ENCODE measurements around the gene GRIP2.

The GRIP2 gene

GRCh38 chr3:14537590-14538450 is 2.3 kb downstream of the GRIP2 start:
- Histone ChIP-seq H3K27ac (ENCODE audit: low read depth, low read length, poor library complexity, severe bottlenecking) (no peak overlapping the region), H3K4me1 (ENCODE audit: insufficient read depth, low read length, severe bottlenecking) (no peaks in the 10 kb centered on the region), H2AFZ (ENCODE audit: low read length) (no peak overlapping the region), H3K36me3 (ENCODE audit: insufficient read depth, low read length) (no peaks in the 10 kb centered on the region), H3K9me2 (ENCODE audit: low read depth, low read length) (no peaks in the 10 kb centered on the region), H3K79me2 (ENCODE audit: insufficient read depth, low read length) (no peaks in the 10 kb centered on the region), H3K4me3 (ENCODE audit: low read depth, low read length, poor library complexity, severe bottlenecking) (no peak overlapping the region), H3K9ac (ENCODE audit: low read length) (no peak overlapping the region), H3K27me3 (ENCODE audit: insufficient read depth, low read length) (0 out of 2 replicates have a peak, but pooled peaks cover 3% of the 10 kb centered on the region), H3K4me2 (ENCODE audit: low read length) (no peak overlapping the region), H4K20me1 (ENCODE audit: insufficient read depth, low read length) (no peaks in the 10 kb centered on the region), H3K9me3 (ENCODE audit: low read length) (no peaks in the 10 kb centered on the region), H3F3A (ENCODE audit: insufficient read depth, low read length) (no peaks in the 10 kb centered on the region)
- TF ChIP-seq CTCF (IDR thresholded peaks at IDR 0.05; ENCODE audit: low read length) (no peak), EZH2 (IDR thresholded peaks at IDR 0.05; ENCODE audit: borderline replicate concordance, low read length) (no peak)

- no peak overlapping the region for H3K4me2 ChIP-seq (ENCODE audit: low read length)
- H3K36me3 ChIP-seq (ENCODE audit: insufficient read depth, low read length) = no peaks in the 10 kb centered on the region
- H3F3A ChIP-seq (ENCODE audit: insufficient read depth, low read length) = no peaks in the 10 kb centered on the region
- no peak overlapping the region for H3K27ac ChIP-seq (ENCODE audit: low read depth, low read length, poor library complexity, severe bottlenecking)
- no peak overlapping the region for H3K4me3 ChIP-seq (ENCODE audit: low read depth, low read length, poor library complexity, severe bottlenecking)
- H4K20me1 ChIP-seq (ENCODE audit: insufficient read depth, low read length) = no peaks in the 10 kb centered on the region
- no peaks in the 10 kb centered on the region for H3K9me2 ChIP-seq (ENCODE audit: low read depth, low read length)
- H3K79me2 ChIP-seq (ENCODE audit: insufficient read depth, low read length) = no peaks in the 10 kb centered on the region
- no peak overlapping the region for H3K9ac ChIP-seq (ENCODE audit: low read length)
- H3K27me3 ChIP-seq (ENCODE audit: insufficient read depth, low read length) = 0 out of 2 replicates have a peak, but pooled peaks cover 3% of the 10 kb centered on the region
- no peaks in the 10 kb centered on the region for H3K4me1 ChIP-seq (ENCODE audit: insufficient read depth, low read length, severe bottlenecking)
- no peak for TF ChIP-seq CTCF (IDR thresholded peaks at IDR 0.05; ENCODE audit: low read length)
- TF ChIP-seq EZH2 (IDR thresholded peaks at IDR 0.05; ENCODE audit: borderline replicate concordance, low read length) = no peak
- H2AFZ ChIP-seq (ENCODE audit: low read length) = no peak overlapping the region
- no peaks in the 10 kb centered on the region for H3K9me3 ChIP-seq (ENCODE audit: low read length)
Observed at GRCh38 chr3:14536837-14537589, 3.1 kb downstream of the GRIP2 start.

- H3K9me3 ChIP-seq (ENCODE audit: low read length) = no peaks in the 10 kb centered on the region
- no peaks in the 10 kb centered on the region for H3K36me3 ChIP-seq (ENCODE audit: insufficient read depth, low read length)
- H3K4me2 ChIP-seq (ENCODE audit: low read length) = no peak overlapping the region
- 0 out of 2 replicates have a peak, but pooled peaks cover 6% of the 10 kb centered on the region for H3K27me3 ChIP-seq (ENCODE audit: insufficient read depth, low read length)
- H3K79me2 ChIP-seq (ENCODE audit: insufficient read depth, low read length) = no peaks in the 10 kb centered on the region
- H4K20me1 ChIP-seq (ENCODE audit: insufficient read depth, low read length) = no peaks in the 10 kb centered on the region
- no peaks in the 10 kb centered on the region for H3K9me2 ChIP-seq (ENCODE audit: low read depth, low read length)
- no peak for TF ChIP-seq EZH2 (IDR thresholded peaks at IDR 0.05; ENCODE audit: borderline replicate concordance, low read length)
- no peak overlapping the region for H3K9ac ChIP-seq (ENCODE audit: low read length)
- no peaks in the 10 kb centered on the region for H3K4me1 ChIP-seq (ENCODE audit: insufficient read depth, low read length, severe bottlenecking)
- H3K4me3 ChIP-seq (ENCODE audit: low read depth, low read length, poor library complexity, severe bottlenecking) = no peak overlapping the region
- no peak overlapping the region for H2AFZ ChIP-seq (ENCODE audit: low read length)
- H3K27ac ChIP-seq (ENCODE audit: low read depth, low read length, poor library complexity, severe bottlenecking) = no peak overlapping the region
- H3F3A ChIP-seq (ENCODE audit: insufficient read depth, low read length) = no peaks in the 10 kb centered on the region
Observed at GRCh38 chr3:14536055-14536815, 3.9 kb downstream of the GRIP2 start.

Measured in OCI-LY1 (cell line).